NCI-H2196 treated with DMSO at 0.1 percent for 48 hours (cell line): ENCODE data around the gene KAZN.

ENCODE experiments used
- DNase-seq: peaks from one replicate; lab custom pipeline; 2025; ENCODE audit not compliant: unreplicated experiment; lab: John Stamatoyannopoulos, UW

Gene KAZN

GRCh38 chr1:14994841-14995437, 396.5 kb downstream of the KAZN start:
- DNase-seq = no peak

GRCh38 chr1:14996133-14997050, 397.9 kb downstream of the KAZN start:
- no peak for DNase-seq

- no peak for DNase-seq
Observed at GRCh38 chr1:14997646-14998276, 399.3 kb downstream of the KAZN start.

GRCh38 chr1:14999441-14999840, 401.0 kb downstream of the KAZN start:
- no peak for DNase-seq

- no peak for DNase-seq
Observed at GRCh38 chr1:15000030-15000429, 401.5 kb downstream of the KAZN start.

GRCh38 chr1:15000671-15001070, 402.2 kb downstream of the KAZN start:
- no peak for DNase-seq

- no peak for DNase-seq
Observed at GRCh38 chr1:15001317-15001915, 402.9 kb downstream of the KAZN start.

- no peak for DNase-seq
Observed at GRCh38 chr1:15002325-15002724, 403.8 kb downstream of the KAZN start.

GRCh38 chr1:15004396-15004795, 405.9 kb downstream of the KAZN start:
- no peak for DNase-seq

- DNase-seq = no peak
Observed at GRCh38 chr1:15005116-15005515, 406.6 kb downstream of the KAZN start.

GRCh38 chr1:15007368-15007767, 408.9 kb downstream of the KAZN start:
- no peak for DNase-seq

- no peak for DNase-seq
Observed at GRCh38 chr1:15007842-15008241, 409.4 kb downstream of the KAZN start.

GRCh38 chr1:15008783-15009729, 410.6 kb downstream of the KAZN start:
- DNase-seq = no peak

- DNase-seq = no peak
Observed at GRCh38 chr1:15011160-15011559, 412.7 kb downstream of the KAZN start.

GRCh38 chr1:15011661-15012060, 413.2 kb downstream of the KAZN start:
- no peak for DNase-seq

GRCh38 chr1:15012822-15013221, 414.3 kb downstream of the KAZN start:
- no peak for DNase-seq

GRCh38 chr1:15013767-15014166, 415.3 kb downstream of the KAZN start:
- no peak for DNase-seq

GRCh38 chr1:15014516-15014915, 416.0 kb downstream of the KAZN start:
- no peak for DNase-seq

- no peak for DNase-seq
Observed at GRCh38 chr1:15016001-15016400, 417.5 kb downstream of the KAZN start.

GRCh38 chr1:15016526-15016925, 418.0 kb downstream of the KAZN start:
- no peak for DNase-seq

GRCh38 chr1:15017120-15017519, 418.6 kb downstream of the KAZN start:
- DNase-seq = no peak
